ENCODE results near the gene LIN7A.

Gene LIN7A

GRCh38 chr12:80939231-80939950, 1.7 kb upstream of the LIN7A start:
- TF ChIP-seq GATA3 (IDR thresholded peaks at IDR 0.05; ENCODE audit: low read depth, low read length) (no peak), GATA2 (IDR thresholded peaks at IDR 0.05; ENCODE audit: low read depth, low read length) (no peak)

GRCh38 chr12:80938397-80938796, 663 bp upstream of the LIN7A start:
- no peak for TF ChIP-seq GATA3 (IDR thresholded peaks at IDR 0.05; ENCODE audit: low read depth, low read length)
- TF ChIP-seq GATA2 (IDR thresholded peaks at IDR 0.05; ENCODE audit: low read depth, low read length): no peak

GRCh38 chr12:80936642-80937390, 918 bp downstream of the LIN7A start:
- TF ChIP-seq GATA2 (IDR thresholded peaks at IDR 0.05; ENCODE audit: low read depth, low read length) (no peak), GATA3 (IDR thresholded peaks at IDR 0.05; ENCODE audit: low read depth, low read length) (no peak)

GRCh38 chr12:80936353-80936641, 1.4 kb downstream of the LIN7A start:
- no peak for TF ChIP-seq GATA2 (IDR thresholded peaks at IDR 0.05; ENCODE audit: low read depth, low read length)
- no peak for TF ChIP-seq GATA3 (IDR thresholded peaks at IDR 0.05; ENCODE audit: low read depth, low read length)

GRCh38 chr12:80935111-80935510, 2.6 kb downstream of the LIN7A start:
- TF ChIP-seq GATA2 (IDR thresholded peaks at IDR 0.05; ENCODE audit: low read depth, low read length) (no peak), GATA3 (IDR thresholded peaks at IDR 0.05; ENCODE audit: low read depth, low read length) (no peak)

GRCh38 chr12:80925983-80926382, 11.8 kb downstream of the LIN7A start:
- TF ChIP-seq GATA3 (IDR thresholded peaks at IDR 0.05; ENCODE audit: low read depth, low read length) (no peak), GATA2 (IDR thresholded peaks at IDR 0.05; ENCODE audit: low read depth, low read length) (no peak)

GRCh38 chr12:80925237-80925636, 12.5 kb downstream of the LIN7A start:
- TF ChIP-seq GATA3 (IDR thresholded peaks at IDR 0.05; ENCODE audit: low read depth, low read length) (no peak), GATA2 (IDR thresholded peaks at IDR 0.05; ENCODE audit: low read depth, low read length) (no peak)

GRCh38 chr12:80924437-80924836, 13.3 kb downstream of the LIN7A start:
- TF ChIP-seq GATA2 (IDR thresholded peaks at IDR 0.05; ENCODE audit: low read depth, low read length): no peak
- TF ChIP-seq GATA3 (IDR thresholded peaks at IDR 0.05; ENCODE audit: low read depth, low read length): no peak

GRCh38 chr12:80920006-80920405, 17.7 kb downstream of the LIN7A start:
- TF ChIP-seq GATA3 (IDR thresholded peaks at IDR 0.05; ENCODE audit: low read depth, low read length): no peak
- no peak for TF ChIP-seq GATA2 (IDR thresholded peaks at IDR 0.05; ENCODE audit: low read depth, low read length)

GRCh38 chr12:80917651-80918050, 20.1 kb downstream of the LIN7A start:
- TF ChIP-seq GATA2 (IDR thresholded peaks at IDR 0.05; ENCODE audit: low read depth, low read length) (no peak), GATA3 (IDR thresholded peaks at IDR 0.05; ENCODE audit: low read depth, low read length) (no peak)

- no peak for TF ChIP-seq GATA2 (IDR thresholded peaks at IDR 0.05; ENCODE audit: low read depth, low read length)
- no peak for TF ChIP-seq GATA3 (IDR thresholded peaks at IDR 0.05; ENCODE audit: low read depth, low read length)
These were observed 24.6 kb downstream of the LIN7A start for GRCh38 chr12:80912901-80913770.

GRCh38 chr12:80909370-80909769, 28.4 kb downstream of the LIN7A start:
- TF ChIP-seq GATA2 (IDR thresholded peaks at IDR 0.05; ENCODE audit: low read depth, low read length): no peak
- TF ChIP-seq GATA3 (IDR thresholded peaks at IDR 0.05; ENCODE audit: low read depth, low read length): no peak

GRCh38 chr12:80902711-80903110, 35.0 kb downstream of the LIN7A start:
- TF ChIP-seq GATA3 (IDR thresholded peaks at IDR 0.05; ENCODE audit: low read depth, low read length): no peak
- TF ChIP-seq GATA2 (IDR thresholded peaks at IDR 0.05; ENCODE audit: low read depth, low read length): no peak

GRCh38 chr12:80901661-80902060, 36.1 kb downstream of the LIN7A start:
- TF ChIP-seq GATA2 (IDR thresholded peaks at IDR 0.05; ENCODE audit: low read depth, low read length) (no peak), GATA3 (IDR thresholded peaks at IDR 0.05; ENCODE audit: low read depth, low read length) (no peak)
